GM12878 (cell line): ENCODE results near the gene MRPL30. TPM values are rescaled to one million over a fixed set of nuclear protein-coding genes. Genes with fewer than 3 reads are reported as not detected.

Experiments
- BCL11A ChIP-seq: IDR thresholded peaks from 2 replicates; pipeline ENCODE4 v1.6.1; 2011; ENCODE audit warnings: low read depth, low read length
- CEBPB ChIP-seq, 2 experiments: fragments of 150-350 bp in 1 of 2; IDR thresholded peaks; 2 replicates each; pipeline ENCODE4 v1.6.1; 2012 to 2014; ENCODE audit warnings: low read depth in 2 of 2, low read length in 2 of 2, borderline replicate concordance in 1 of 2, inconsistent platforms in 1 of 2
- CEBPZ ChIP-seq: fragments of 150-350 bp; IDR thresholded peaks from 2 replicates; pipeline ENCODE4 v1.6.1; 2016; ENCODE audit warnings: low read depth, low read length
- CREB1 ChIP-seq: IDR thresholded peaks from 2 replicates; pipeline ENCODE4 v1.6.1; 2012; ENCODE audit warnings: low read depth, mild to moderate bottlenecking, inconsistent platforms
- EP300 ChIP-seq, 2 experiments: fragments of 150-350 bp in 1 of 2; IDR thresholded peaks; 2 replicates each; pipeline ENCODE4 v1.6.1; 2011 to 2012; ENCODE audit warnings: low read depth in 2 of 2, low read length in 2 of 2, borderline replicate concordance in 1 of 2, improper control_type of control experiment in 1 of 2, inconsistent platforms in 1 of 2; ENCODE audit not compliant: control insufficient read depth in 1 of 2
- EZH2 ChIP-seq: IDR thresholded peaks from 2 replicates; pipeline ENCODE4 v1.6.1; 2012; ENCODE audit warnings: low read depth, mild to moderate bottlenecking, control low read depth, inconsistent platforms, low read length, borderline replicate concordance; ENCODE audit not compliant: control insufficient read depth
- FOXM1 ChIP-seq: IDR thresholded peaks from 2 replicates; pipeline ENCODE4 v1.6.1; 2012; ENCODE audit warnings: low read depth, mild to moderate bottlenecking, inconsistent platforms, low read length, moderate library complexity
- GATAD2B ChIP-seq: fragments of 450-650 bp; conservative IDR thresholded peaks from 2 replicates; pipeline ENCODE4 v1.6.1; 2017; ENCODE audit warnings: low read depth, mild to moderate bottlenecking, moderate library complexity
- HDAC6 ChIP-seq: fragments of 200-600 bp; sonication (generic); IDR thresholded peaks from one replicate; pipeline ENCODE4 v1.8.0; 2017; ENCODE audit warnings: antibody characterized with exemption; ENCODE audit not compliant: unreplicated experiment
- HDGF ChIP-seq: fragments of 450-650 bp; IDR thresholded peaks from 2 replicates; pipeline ENCODE4 v1.6.1; 2016; ENCODE audit warnings: antibody characterized with exemption
- IKZF2 ChIP-seq, 2 experiments: fragments of 450-650 bp; IDR thresholded peaks; 2 replicates each; pipeline ENCODE4 v1.6.1; 2017; ENCODE audit warnings: mild to moderate bottlenecking in 2 of 2, moderate library complexity in 2 of 2
- JUND ChIP-seq: IDR thresholded peaks from 2 replicates; pipeline ENCODE4 v1.6.1; 2012; ENCODE audit warnings: low read depth, mild to moderate bottlenecking, low read length, improper control_type of control experiment, moderate library complexity
- MLLT1 ChIP-seq: fragments of 450-650 bp; IDR thresholded peaks from 2 replicates; pipeline ENCODE4 v1.6.1; 2016; ENCODE audit warnings: mild to moderate bottlenecking
- MTA2 ChIP-seq: fragments of 450-650 bp; IDR thresholded peaks from 2 replicates; pipeline ENCODE4 v1.6.1; 2016; ENCODE audit warnings: low read depth, mild to moderate bottlenecking, moderate library complexity
- NFIC ChIP-seq: IDR thresholded peaks from 2 replicates; pipeline ENCODE4 v1.6.1; 2012; ENCODE audit warnings: low read depth, mild to moderate bottlenecking, inconsistent platforms, low read length, moderate library complexity
- SPI1 ChIP-seq: IDR thresholded peaks from 2 replicates; pipeline ENCODE4 v1.6.1; 2011; ENCODE audit warnings: low read depth, mild to moderate bottlenecking, low read length, moderate library complexity, borderline replicate concordance; ENCODE audit not compliant: insufficient read depth
- SREBF2 ChIP-seq: IDR thresholded peaks from 2 replicates; pipeline ENCODE4 v1.6.1; 2012; ENCODE audit warnings: mild to moderate bottlenecking, low read length
- SUZ12 ChIP-seq: fragments of 200-600 bp; sonication (generic); IDR thresholded peaks from one replicate; pipeline ENCODE4 v1.6.1; 2018; ENCODE audit warnings: antibody characterized with exemption, mild to moderate bottlenecking; ENCODE audit not compliant: unreplicated experiment
- TAF1 ChIP-seq: IDR thresholded peaks from 2 replicates; pipeline ENCODE4 v1.6.1; 2011; ENCODE audit warnings: mild to moderate bottlenecking, low read depth, low read length, borderline replicate concordance
- ZBED1 ChIP-seq: IDR thresholded peaks from 2 replicates; pipeline ENCODE4 v1.6.1; 2016; ENCODE audit warnings: borderline replicate concordance
- ZZZ3 ChIP-seq: IDR thresholded peaks from 2 replicates; pipeline ENCODE4 v1.6.1; 2011; ENCODE audit warnings: low read depth; ENCODE audit not compliant: control insufficient read depth, insufficient read length
- polyA plus RNA-seq, 11 experiments: library from polyadenylated mRNA; depleted of rRNA in 4 of 11; unstranded in 6 of 11; stranded (reverse) in 5 of 11; fragments of >200 nt; fragmentation: Nextera tagmentation in 4 of 11; fragmentation: Illumina TruSeq in 1 of 11; extraction: Ambion mirVana in 4 of 11; extraction: Trizol in 1 of 11; gene quantifications; 1 replicate in 1 of 11; 2 replicates in 10 of 11; pipeline versions ENCODE4 v1.2.1 to v1.2.3, GENCODE V29; 2011 to 2016; ENCODE audit warnings: inconsistent platforms in 2 of 11, missing spikeins in 2 of 11, low read depth in 1 of 11
- total RNA-seq, 4 experiments: library from RNA; depleted of rRNA in 3 of 4; stranded (reverse); fragments of >200 nt in 3 of 4; fragmentation: Illumina TruSeq in 1 of 4; extraction: Trizol in 1 of 4; gene quantifications; 2 replicates each; pipeline versions ENCODE4 v1.2.1 to v1.2.3, GENCODE V29; 2013 to 2021
- TF ChIP-seq, protein P1 (sequence below): fragments of 450-650 bp; IDR thresholded peaks from 2 replicates; pipeline ENCODE4 v1.6.1; 2017; ENCODE audit warnings: antibody characterized with exemption, mild to moderate bottlenecking, moderate library complexity

Gene MRPL30
- total and polyA plus RNA-seq, 10 of the 15 experiments (the other 5 are each of a cell fraction or from before 2014, with no cell fraction given) = 33.6 to 63.3 (median 40.1) TPM

- TF ChIP-seq, protein P1, sequence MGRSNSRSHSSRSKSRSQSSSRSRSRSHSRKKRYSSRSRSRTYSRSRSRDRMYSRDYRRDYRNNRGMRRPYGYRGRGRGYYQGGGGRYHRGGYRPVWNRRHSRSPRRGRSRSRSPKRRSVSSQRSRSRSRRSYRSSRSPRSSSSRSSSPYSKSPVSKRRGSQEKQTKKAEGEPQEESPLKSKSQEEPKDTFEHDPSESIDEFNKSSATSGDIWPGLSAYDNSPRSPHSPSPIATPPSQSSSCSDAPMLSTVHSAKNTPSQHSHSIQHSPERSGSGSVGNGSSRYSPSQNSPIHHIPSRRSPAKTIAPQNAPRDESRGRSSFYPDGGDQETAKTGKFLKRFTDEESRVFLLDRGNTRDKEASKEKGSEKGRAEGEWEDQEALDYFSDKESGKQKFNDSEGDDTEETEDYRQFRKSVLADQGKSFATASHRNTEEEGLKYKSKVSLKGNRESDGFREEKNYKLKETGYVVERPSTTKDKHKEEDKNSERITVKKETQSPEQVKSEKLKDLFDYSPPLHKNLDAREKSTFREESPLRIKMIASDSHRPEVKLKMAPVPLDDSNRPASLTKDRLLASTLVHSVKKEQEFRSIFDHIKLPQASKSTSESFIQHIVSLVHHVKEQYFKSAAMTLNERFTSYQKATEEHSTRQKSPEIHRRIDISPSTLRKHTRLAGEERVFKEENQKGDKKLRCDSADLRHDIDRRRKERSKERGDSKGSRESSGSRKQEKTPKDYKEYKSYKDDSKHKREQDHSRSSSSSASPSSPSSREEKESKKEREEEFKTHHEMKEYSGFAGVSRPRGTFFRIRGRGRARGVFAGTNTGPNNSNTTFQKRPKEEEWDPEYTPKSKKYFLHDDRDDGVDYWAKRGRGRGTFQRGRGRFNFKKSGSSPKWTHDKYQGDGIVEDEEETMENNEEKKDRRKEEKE = no peak
- TF ChIP-seq CREB1 (peak; percentile 80), MTA2 (peak; percentile 77), EZH2 (no peak), HDAC6 (no peak), CEBPZ (peak; percentile 34; the same call in 1 of the 2 replicates), HDGF (no peak), MLLT1 (peak; percentile 71), SUZ12 (no peak), SPI1 (no peak), ZZZ3 (peak; percentile 57), TAF1 (peak; percentile 99), JUND (no peak), IKZF2 (IDR thresholded peaks at IDR 0.05) (peak; percentile 85 to 88), FOXM1 (0 out of 2 replicates have a peak, but pooled peaks have one; percentile 55), ZBED1 (no peak; the same call in 1 of the 2 replicates), GATAD2B (peak; percentile 95), EP300 (IDR thresholded peaks at IDR 0.05; ENCODE audit: borderline replicate concordance in 1 of 2, control insufficient read depth in 1 of 2, low read depth in 2 of 2, low read length in 2 of 2) (no peak), NFIC (peak; percentile 16; the same call in 1 of the 2 replicates), SREBF2 (no peak), CEBPB (IDR thresholded peaks at IDR 0.05; ENCODE audit: borderline replicate concordance in 1 of 2, low read depth in 2 of 2, low read length in 2 of 2) (no peak), BCL11A (no peak)
These were observed at the start of gene MRPL30, which contains the start of gene MITD1 (continued) for GRCh38 chr2:99180755-99181623.
